GM21528 (cell line): ENCODE measurements around the gene PRPF6.

Experiments used
- ATAC-seq: cut with Tn5 transposase; IDR thresholded peaks from one replicate; pipeline ENCODE4 v1.9.1; 2021; ENCODE audit warnings: mild to moderate bottlenecking, moderate library complexity; ENCODE audit not compliant: unreplicated experiment, low FRiP score

PRPF6 gene

GRCh38 chr20:63980806-63981728 is at the start of gene PRPF6:
Gene PRPF6 (plus strand): TSS chr20:63981132. CDS start chr20:63981246, 114 bp downstream.
- ATAC-seq, result peak; percentile 60

- ATAC-seq, result no peak
Measured at GRCh38 chr20:63931735-63932134, 49.2 kb upstream of the PRPF6 start.

GRCh38 chr20:63932606-63933160 is 48.2 kb upstream of the PRPF6 start:
- no peak for ATAC-seq

GRCh38 chr20:63933646-63934045 is 47.3 kb upstream of the PRPF6 start:
- ATAC-seq, result no peak

- ATAC-seq, result no peak
Measured at GRCh38 chr20:63934271-63935068, 46.5 kb upstream of the PRPF6 start.

GRCh38 chr20:63935447-63935846 is 45.5 kb upstream of the PRPF6 start:
- ATAC-seq, result no peak

- ATAC-seq, result no peak
Measured at GRCh38 chr20:63937596-63937995, 43.3 kb upstream of the PRPF6 start.

- no peak for ATAC-seq
Measured at GRCh38 chr20:63939061-63939935, 41.6 kb upstream of the PRPF6 start.

GRCh38 chr20:63940071-63940471 is 40.9 kb upstream of the PRPF6 start:
- ATAC-seq, result no peak

- no peak for ATAC-seq
Measured at GRCh38 chr20:63940472-63941266, 40.3 kb upstream of the PRPF6 start.

GRCh38 chr20:63941282-63942081 is 39.5 kb upstream of the PRPF6 start:
- ATAC-seq, result no peak

- ATAC-seq, result no peak
Measured at GRCh38 chr20:63942250-63942951, 38.5 kb upstream of the PRPF6 start.

- ATAC-seq, result no peak
Measured at GRCh38 chr20:63942969-63943807, 37.7 kb upstream of the PRPF6 start.

- ATAC-seq, result no peak
Measured at GRCh38 chr20:63943808-63944077, 37.2 kb upstream of the PRPF6 start.

- no peak for ATAC-seq
Measured at GRCh38 chr20:63944078-63944941, 36.6 kb upstream of the PRPF6 start.

GRCh38 chr20:63945031-63945658 is 35.8 kb upstream of the PRPF6 start:
- ATAC-seq, result no peak
